Central memory CD8-positive, alpha-beta T cell (primary cell): ENCODE results near the gene MDFIC2.
"Not testable (repeated sequence)": the region's sequence is repeated elsewhere in the genome, so short reads cannot be mapped to it uniquely, and the experiment has no call there.

ENCODE experiments used
- ATAC-seq: fragments of 150-1000 bp; cut with Tn5 transposase; replicated peaks from 2 replicates; pipeline ENCODE4 v1.10.0; 2022; ENCODE audit warnings: mild to moderate bottlenecking, moderate FRiP score, moderate number of reproducible peaks; ENCODE audit not compliant: poor library complexity, severe bottlenecking; ENCODE audit errors: extremely low read depth
- DNase-seq, 2 donors: peaks; one replicate each; pipeline ENCODE4 v3.0.0; 2021; ENCODE audit warnings: low spot score in 2 of 2
- H3K27ac Mint-ChIP-seq: one replicate; pipeline ENCODE4 v1.8.0; 2022; ENCODE audit warnings: low read depth, mild to moderate bottlenecking, moderate library complexity, mixed read lengths
- H3K27me3 Mint-ChIP-seq: one replicate; pipeline ENCODE4 v1.8.0; 2022; ENCODE audit warnings: mixed read lengths
- H3K36me3 Mint-ChIP-seq: one replicate; pipeline ENCODE4 v1.8.0; 2022; ENCODE audit warnings: mild to moderate bottlenecking, moderate library complexity, mixed read lengths; ENCODE audit not compliant: insufficient read depth
- H3K4me1 Mint-ChIP-seq: one replicate; pipeline ENCODE4 v1.8.0; 2022; ENCODE audit warnings: mixed read lengths
- H3K4me3 Mint-ChIP-seq: one replicate; pipeline ENCODE4 v1.8.0; 2022; ENCODE audit warnings: mild to moderate bottlenecking, moderate library complexity, mixed read lengths
- H3K9me3 Mint-ChIP-seq: one replicate; pipeline ENCODE4 v1.8.0; 2022; ENCODE audit warnings: mixed read lengths

The MDFIC2 gene

GRCh38 chr3:70298385-70298784 is 14.1 kb downstream of the MDFIC2 start:
- no peak overlapping the region for H3K4me3 Mint-ChIP-seq
- H3K9me3 Mint-ChIP-seq: peaks cover 9% of the 10 kb centered on the region
- DNase-seq: no peak
- no peak overlapping the region for H3K27ac Mint-ChIP-seq
- no peak for ATAC-seq
- no peaks in the 10 kb centered on the region for H3K4me1 Mint-ChIP-seq
- H3K27me3 Mint-ChIP-seq: no peaks in the 10 kb centered on the region
- H3K36me3 Mint-ChIP-seq: no peaks in the 10 kb centered on the region

DNA sequence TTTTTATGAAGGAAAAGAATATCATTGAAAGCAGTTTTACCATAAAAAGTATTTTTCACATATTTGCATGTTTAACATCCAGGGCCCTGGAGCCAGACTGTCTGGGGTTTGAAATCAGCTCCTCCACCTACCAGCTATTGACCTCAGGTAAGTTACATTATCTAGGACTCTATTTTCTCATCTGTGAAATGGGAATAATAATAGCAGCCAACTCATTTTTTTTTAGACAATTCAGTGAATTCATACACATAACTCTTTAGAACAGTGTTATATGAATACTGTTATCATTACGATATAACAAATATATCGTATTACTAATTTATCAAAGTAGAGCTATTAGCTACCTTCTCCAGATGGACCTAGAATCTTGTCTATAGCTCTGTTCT is 21.3 kb downstream of the MDFIC2 start:
- Mint-ChIP-seq H3K9me3 (peaks cover 10% of the 10 kb centered on the region), H3K36me3 (no peaks in the 10 kb centered on the region), H3K27me3 (no peaks in the 10 kb centered on the region), H3K27ac (no peak overlapping the region), H3K4me3 (no peak overlapping the region), H3K4me1 (no peaks in the 10 kb centered on the region)
- DNase-seq (no peak), ATAC-seq (no peak)

DNA sequence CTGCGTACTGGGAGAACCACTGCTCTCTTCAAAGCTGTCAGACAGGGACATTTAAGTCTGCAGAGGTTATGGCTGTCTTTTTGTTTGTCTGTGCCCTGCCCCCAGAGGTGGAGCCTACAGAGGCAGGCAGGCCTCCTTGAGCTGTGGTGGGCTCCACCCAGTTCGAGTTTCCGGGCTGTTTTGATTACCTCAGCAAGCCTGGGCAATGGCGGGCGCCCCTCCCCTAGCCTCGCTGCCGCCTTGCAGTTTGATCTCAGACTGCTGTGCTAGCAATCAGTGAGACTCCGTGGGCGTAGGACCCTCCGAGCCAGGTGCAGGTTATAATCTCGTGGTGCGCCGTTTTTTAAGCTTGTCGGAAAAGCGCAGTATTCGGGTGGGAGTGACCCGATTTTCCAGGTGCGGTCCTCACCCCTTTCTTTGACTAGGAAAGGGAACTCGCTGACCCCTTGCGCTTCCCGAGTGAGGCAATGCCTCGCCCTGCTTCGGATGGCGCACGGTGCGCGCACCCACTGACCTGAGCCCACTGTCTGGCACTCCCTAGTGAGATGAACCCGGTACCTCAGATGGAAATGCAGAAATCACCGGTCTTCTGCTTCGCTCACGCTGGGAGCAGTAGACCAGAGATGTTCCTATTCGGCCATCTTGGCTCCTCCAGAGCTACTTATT is 21.9 kb downstream of the MDFIC2 start:
- H3K27me3 Mint-ChIP-seq, H3K9me3 Mint-ChIP-seq, ATAC-seq, H3K4me1 Mint-ChIP-seq, H3K36me3 Mint-ChIP-seq, H3K27ac Mint-ChIP-seq, DNase-seq, H3K4me3 Mint-ChIP-seq: not testable (repeated sequence)

DNA sequence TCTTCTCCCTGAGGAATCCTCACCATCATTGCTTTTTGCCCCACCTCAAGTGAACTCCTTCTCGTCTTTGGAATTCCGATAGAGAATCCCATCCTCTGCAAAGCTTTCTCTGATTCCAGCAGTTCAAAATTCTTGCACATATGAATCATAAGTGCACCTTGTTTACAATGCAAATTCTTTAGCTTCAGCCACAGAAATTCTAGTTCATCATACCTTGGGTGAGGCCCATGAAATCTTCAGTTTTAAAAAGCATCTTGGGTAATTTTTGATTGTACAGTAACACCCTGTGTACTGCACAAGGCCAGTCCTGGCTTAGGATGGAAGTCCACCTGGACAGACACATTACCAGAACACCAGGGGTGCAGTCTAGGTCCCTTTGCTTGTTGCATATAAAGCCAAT is 30.8 kb downstream of the MDFIC2 start:
- no peak overlapping the region for H3K27ac Mint-ChIP-seq
- no peak overlapping the region for H3K4me3 Mint-ChIP-seq
- DNase-seq: no peak
- no peaks in the 10 kb centered on the region for H3K36me3 Mint-ChIP-seq
- H3K27me3 Mint-ChIP-seq: no peaks in the 10 kb centered on the region
- no peaks in the 10 kb centered on the region for H3K4me1 Mint-ChIP-seq
- peaks cover 18% of the 10 kb centered on the region for H3K9me3 Mint-ChIP-seq
- ATAC-seq: no peak

DNA sequence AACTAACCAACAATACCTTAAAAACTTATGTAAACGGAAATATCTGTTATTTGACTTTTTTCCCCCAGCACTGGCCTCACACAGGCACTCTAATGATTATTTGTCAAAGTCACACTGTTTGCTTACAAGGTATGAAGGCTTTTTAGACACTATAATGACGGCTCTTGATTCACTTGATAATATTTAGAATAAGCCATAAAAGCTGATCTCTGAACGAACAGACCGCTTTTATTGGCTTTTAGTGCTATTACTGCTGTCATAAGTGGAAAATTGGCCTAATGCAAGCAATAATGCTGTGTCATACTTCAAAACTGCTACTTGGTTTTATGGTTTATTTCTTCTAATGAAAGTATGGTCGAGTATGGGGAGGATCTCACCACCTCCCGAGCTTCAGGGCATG is 35.1 kb downstream of the MDFIC2 start:
- H3K9me3 Mint-ChIP-seq: peaks cover 18% of the 10 kb centered on the region
- DNase-seq (no peak), ATAC-seq (no peak)
- no peaks in the 10 kb centered on the region for H3K4me1 Mint-ChIP-seq
- no peaks in the 10 kb centered on the region for H3K36me3 Mint-ChIP-seq
- H3K27ac Mint-ChIP-seq: no peak overlapping the region
- H3K27me3 Mint-ChIP-seq: no peaks in the 10 kb centered on the region
- H3K4me3 Mint-ChIP-seq: no peak overlapping the region

GRCh38 chr3:70276901-70277300 is 35.5 kb downstream of the MDFIC2 start:
- H3K4me1 Mint-ChIP-seq: no peaks in the 10 kb centered on the region
- H3K9me3 Mint-ChIP-seq: peaks cover 21% of the 10 kb centered on the region
- H3K27me3 Mint-ChIP-seq: no peaks in the 10 kb centered on the region

DNA sequence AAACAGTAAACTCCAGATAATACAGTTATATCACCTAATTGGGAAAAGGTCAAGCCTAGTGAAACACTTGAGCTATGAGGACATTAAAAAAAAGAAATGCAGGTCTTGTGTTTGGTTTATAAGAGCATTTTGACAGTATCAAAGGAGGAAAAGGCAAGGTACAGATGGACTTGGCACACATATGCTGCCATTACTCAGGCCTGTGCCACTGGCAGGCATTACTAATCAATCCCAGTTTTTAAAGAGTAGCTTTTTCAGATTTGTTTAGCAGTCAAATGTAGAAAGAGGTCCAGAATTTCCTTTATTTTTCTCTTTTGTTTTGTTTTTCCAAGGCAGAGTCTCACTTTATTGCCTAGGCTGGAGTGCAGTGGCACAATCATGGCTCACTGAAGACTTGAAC is 38.9 kb downstream of the MDFIC2 start:
- ATAC-seq (no peak), DNase-seq (no peak)
- Mint-ChIP-seq H3K27me3 (no peaks in the 10 kb centered on the region), H3K4me3 (no peak overlapping the region), H3K36me3 (peaks cover 1% of the 10 kb centered on the region), H3K27ac (no peak overlapping the region), H3K4me1 (no peaks in the 10 kb centered on the region), H3K9me3 (peaks cover 10% of the 10 kb centered on the region)

More at GRCh38 chr3:70276901-70277300, 35.5 kb downstream of the MDFIC2 start:
- Mint-ChIP-seq H3K4me3 (no peak overlapping the region), H3K27ac (no peak overlapping the region), H3K36me3 (no peaks in the 10 kb centered on the region)
- DNase-seq (no peak), ATAC-seq (no peak)

DNA sequence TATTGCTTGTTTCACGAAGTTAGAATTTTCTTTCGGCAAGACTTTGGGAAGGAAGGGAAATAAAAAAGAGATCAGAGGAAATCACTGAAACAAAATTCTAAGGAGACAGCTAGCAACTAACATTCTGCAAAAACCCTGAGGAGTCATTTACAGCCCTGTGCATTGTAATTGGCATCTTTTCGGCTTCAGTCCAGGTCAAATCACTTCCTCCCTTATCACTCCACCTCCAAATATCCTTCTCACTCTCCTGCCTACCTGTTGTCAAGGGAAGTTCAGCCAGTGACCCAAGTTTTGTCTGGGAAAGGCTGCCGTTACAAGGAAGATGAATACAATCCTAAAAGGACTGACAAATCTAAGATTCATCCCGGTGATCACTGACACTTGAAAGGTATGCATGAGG is 39.6 kb downstream of the MDFIC2 start:
- no peaks in the 10 kb centered on the region for H3K27me3 Mint-ChIP-seq

DNA sequence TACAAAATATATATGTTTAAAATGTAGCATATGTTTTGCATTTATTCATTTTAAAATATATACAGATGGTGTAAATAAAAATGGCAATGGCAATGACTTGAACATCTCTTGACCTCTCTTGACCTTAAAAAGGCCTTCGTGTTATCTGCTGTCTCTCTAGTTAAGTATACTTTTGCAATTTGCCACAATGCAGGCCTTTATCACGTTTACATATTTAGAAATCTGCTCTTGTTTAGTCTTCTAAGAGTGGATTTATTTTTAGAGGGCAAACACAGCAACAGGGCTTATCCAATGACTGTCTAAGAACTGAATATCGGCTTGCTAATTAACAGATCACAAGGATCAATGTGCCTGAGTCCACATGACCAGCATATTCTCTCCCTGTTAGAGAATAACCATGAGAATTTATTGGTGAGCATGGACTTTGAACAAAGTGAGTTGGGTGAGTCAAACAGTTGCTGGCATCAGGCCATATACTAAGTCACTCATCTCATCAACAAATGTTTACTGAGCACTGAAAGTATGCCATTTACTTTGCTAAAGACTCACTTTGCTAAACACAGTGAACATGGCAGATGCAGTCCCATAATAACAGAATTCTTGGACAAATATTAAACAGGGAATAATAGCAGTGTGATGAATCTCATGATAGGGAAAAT is 48.2 kb downstream of the MDFIC2 start:
- no peak for DNase-seq
- no peaks in the 10 kb centered on the region for H3K4me1 Mint-ChIP-seq
- H3K27ac Mint-ChIP-seq: no peak overlapping the region
- no peaks in the 10 kb centered on the region for H3K36me3 Mint-ChIP-seq
- no peak overlapping the region for H3K4me3 Mint-ChIP-seq
- H3K9me3 Mint-ChIP-seq: peaks cover 10% of the 10 kb centered on the region
- no peaks in the 10 kb centered on the region for H3K27me3 Mint-ChIP-seq
- no peak for ATAC-seq

More for the DNA sequence above, 39.6 kb downstream of the MDFIC2 start:
- ATAC-seq (no peak), DNase-seq (no peak)
- no peak overlapping the region for H3K4me3 Mint-ChIP-seq
- peaks cover 10% of the 10 kb centered on the region for H3K9me3 Mint-ChIP-seq
- H3K36me3 Mint-ChIP-seq: peaks cover 1% of the 10 kb centered on the region
- H3K4me1 Mint-ChIP-seq: no peaks in the 10 kb centered on the region
- H3K27ac Mint-ChIP-seq: no peak overlapping the region

DNA sequence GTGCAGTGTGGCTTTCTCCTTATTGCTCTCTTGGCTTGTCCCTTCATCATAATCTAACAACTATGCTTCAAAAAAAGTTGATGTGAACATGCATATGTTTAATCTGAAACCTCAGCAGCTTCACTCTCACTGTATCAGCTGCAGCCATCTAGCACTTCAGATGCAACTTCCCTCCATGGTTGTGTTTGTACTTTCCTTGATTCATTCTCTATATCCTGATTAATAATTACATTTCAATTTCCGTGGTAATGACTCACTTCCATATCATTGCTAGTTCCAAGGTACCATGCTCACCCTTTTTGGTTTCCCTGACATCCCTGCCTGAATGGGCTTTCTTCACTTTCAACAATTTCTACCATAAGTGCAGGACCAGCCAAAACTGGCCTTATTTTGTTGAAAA is 51.2 kb downstream of the MDFIC2 start:
- peaks cover 10% of the 10 kb centered on the region for H3K9me3 Mint-ChIP-seq
- no peaks in the 10 kb centered on the region for H3K36me3 Mint-ChIP-seq
- H3K4me1 Mint-ChIP-seq: no peaks in the 10 kb centered on the region
- H3K27ac Mint-ChIP-seq: no peak overlapping the region
- ATAC-seq (no peak), DNase-seq (no peak)
- H3K27me3 Mint-ChIP-seq: no peaks in the 10 kb centered on the region
- no peak overlapping the region for H3K4me3 Mint-ChIP-seq

DNA sequence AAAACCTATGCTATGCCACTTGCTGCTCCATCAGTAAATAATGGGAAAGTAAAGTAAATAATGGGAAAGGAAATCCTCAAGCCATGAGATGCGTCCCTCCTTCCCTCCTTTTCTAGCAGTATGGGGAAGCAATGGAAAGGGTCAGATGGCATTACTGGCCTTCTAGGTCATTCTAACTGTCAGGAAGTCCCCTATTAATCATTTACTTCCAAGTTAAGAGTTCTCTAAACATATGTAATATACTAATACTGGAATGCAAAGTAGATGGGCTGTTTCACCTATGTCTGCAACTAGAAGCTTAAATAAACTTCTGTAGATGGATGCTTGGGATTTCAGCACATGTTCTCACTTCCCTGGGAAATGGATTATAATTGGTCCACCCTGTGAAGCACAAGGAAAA is 55.9 kb downstream of the MDFIC2 start:
- ATAC-seq (no peak), DNase-seq (no peak)
- H3K4me1 Mint-ChIP-seq: no peaks in the 10 kb centered on the region
- no peak overlapping the region for H3K4me3 Mint-ChIP-seq
- H3K27me3 Mint-ChIP-seq: no peaks in the 10 kb centered on the region
- no peaks in the 10 kb centered on the region for H3K36me3 Mint-ChIP-seq
- no peak overlapping the region for H3K27ac Mint-ChIP-seq
- H3K9me3 Mint-ChIP-seq: no peaks in the 10 kb centered on the region

GRCh38 chr3:70250492-70250891 is 61.9 kb downstream of the MDFIC2 start:
- Mint-ChIP-seq H3K36me3 (no peaks in the 10 kb centered on the region), H3K4me3 (no peak overlapping the region), H3K4me1 (no peaks in the 10 kb centered on the region), H3K9me3 (peaks cover 6% of the 10 kb centered on the region), H3K27ac (no peak overlapping the region), H3K27me3 (no peaks in the 10 kb centered on the region)
- DNase-seq (no peak), ATAC-seq (no peak)

- ATAC-seq (no peak), DNase-seq (no peak)
- Mint-ChIP-seq H3K4me3 (no peak overlapping the region), H3K27me3 (no peaks in the 10 kb centered on the region), H3K9me3 (peaks cover 6% of the 10 kb centered on the region), H3K4me1 (no peaks in the 10 kb centered on the region), H3K27ac (no peak overlapping the region), H3K36me3 (no peaks in the 10 kb centered on the region)
These were observed 62.8 kb downstream of the MDFIC2 start for GRCh38 chr3:70249509-70250160.
